WERI-Rb-1 (cell line): ENCODE results near the gene DDA1.
"Not testable (repeated sequence)": the region's sequence is repeated elsewhere in the genome, so short reads cannot be mapped to it uniquely, and the experiment has no call there.

ENCODE experiments used
- DNase-seq: peaks from one replicate; pipeline ENCODE4 v3.0.0-alpha.2; 2020
- H3K27ac ChIP-seq: fragments of 250-450 bp; sonication (Bioruptor Pico); 2 replicates; pipeline ENCODE4 v1.5.1; 2020; ENCODE audit warnings: mild to moderate bottlenecking, moderate library complexity
- H3K27me3 ChIP-seq: fragments of 250-450 bp; sonication (Bioruptor Pico); 2 replicates; pipeline ENCODE4 v1.5.1; 2021; ENCODE audit warnings: mild to moderate bottlenecking, low read depth, moderate library complexity; ENCODE audit not compliant: insufficient read depth, severe bottlenecking
- H3K36me3 ChIP-seq: fragments of 250-450 bp; sonication (Bioruptor Pico); 2 replicates; pipeline ENCODE4 v1.5.1; 2020; ENCODE audit warnings: mild to moderate bottlenecking, moderate library complexity
- H3K4me3 ChIP-seq: 2 replicates; pipeline ENCODE4 v1.5.1; 2011; ENCODE audit warnings: low read depth, mild to moderate bottlenecking, control low read depth, low read length
- H3K9me3 ChIP-seq: fragments of 250-450 bp; sonication (Bioruptor Pico); 2 replicates; pipeline ENCODE4 v1.5.1; 2021; ENCODE audit warnings: mild to moderate bottlenecking, moderate library complexity; ENCODE audit not compliant: severe bottlenecking
- TF ChIP-seq, protein P1 (sequence below): IDR thresholded peaks from 2 replicates; pipeline ENCODE4 v1.5.1; 2011; ENCODE audit warnings: low read depth, mild to moderate bottlenecking, control low read depth, inconsistent platforms, low read length

Gene DDA1

GRCh38 chr19:17293605-17294004 lies 15.8 kb upstream of the DDA1 start:
- no peak for DNase-seq
- Histone ChIP-seq H3K27ac (no peak overlapping the region), H3K27me3 (no peaks in the 10 kb centered on the region), H3K9me3 (peaks cover 6% of the 10 kb centered on the region), H3K4me3 (no peak overlapping the region), H3K36me3 (peaks cover 34% of the 10 kb centered on the region)
- TF ChIP-seq, protein P1, sequence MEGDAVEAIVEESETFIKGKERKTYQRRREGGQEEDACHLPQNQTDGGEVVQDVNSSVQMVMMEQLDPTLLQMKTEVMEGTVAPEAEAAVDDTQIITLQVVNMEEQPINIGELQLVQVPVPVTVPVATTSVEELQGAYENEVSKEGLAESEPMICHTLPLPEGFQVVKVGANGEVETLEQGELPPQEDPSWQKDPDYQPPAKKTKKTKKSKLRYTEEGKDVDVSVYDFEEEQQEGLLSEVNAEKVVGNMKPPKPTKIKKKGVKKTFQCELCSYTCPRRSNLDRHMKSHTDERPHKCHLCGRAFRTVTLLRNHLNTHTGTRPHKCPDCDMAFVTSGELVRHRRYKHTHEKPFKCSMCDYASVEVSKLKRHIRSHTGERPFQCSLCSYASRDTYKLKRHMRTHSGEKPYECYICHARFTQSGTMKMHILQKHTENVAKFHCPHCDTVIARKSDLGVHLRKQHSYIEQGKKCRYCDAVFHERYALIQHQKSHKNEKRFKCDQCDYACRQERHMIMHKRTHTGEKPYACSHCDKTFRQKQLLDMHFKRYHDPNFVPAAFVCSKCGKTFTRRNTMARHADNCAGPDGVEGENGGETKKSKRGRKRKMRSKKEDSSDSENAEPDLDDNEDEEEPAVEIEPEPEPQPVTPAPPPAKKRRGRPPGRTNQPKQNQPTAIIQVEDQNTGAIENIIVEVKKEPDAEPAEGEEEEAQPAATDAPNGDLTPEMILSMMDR: no peak

DNA sequence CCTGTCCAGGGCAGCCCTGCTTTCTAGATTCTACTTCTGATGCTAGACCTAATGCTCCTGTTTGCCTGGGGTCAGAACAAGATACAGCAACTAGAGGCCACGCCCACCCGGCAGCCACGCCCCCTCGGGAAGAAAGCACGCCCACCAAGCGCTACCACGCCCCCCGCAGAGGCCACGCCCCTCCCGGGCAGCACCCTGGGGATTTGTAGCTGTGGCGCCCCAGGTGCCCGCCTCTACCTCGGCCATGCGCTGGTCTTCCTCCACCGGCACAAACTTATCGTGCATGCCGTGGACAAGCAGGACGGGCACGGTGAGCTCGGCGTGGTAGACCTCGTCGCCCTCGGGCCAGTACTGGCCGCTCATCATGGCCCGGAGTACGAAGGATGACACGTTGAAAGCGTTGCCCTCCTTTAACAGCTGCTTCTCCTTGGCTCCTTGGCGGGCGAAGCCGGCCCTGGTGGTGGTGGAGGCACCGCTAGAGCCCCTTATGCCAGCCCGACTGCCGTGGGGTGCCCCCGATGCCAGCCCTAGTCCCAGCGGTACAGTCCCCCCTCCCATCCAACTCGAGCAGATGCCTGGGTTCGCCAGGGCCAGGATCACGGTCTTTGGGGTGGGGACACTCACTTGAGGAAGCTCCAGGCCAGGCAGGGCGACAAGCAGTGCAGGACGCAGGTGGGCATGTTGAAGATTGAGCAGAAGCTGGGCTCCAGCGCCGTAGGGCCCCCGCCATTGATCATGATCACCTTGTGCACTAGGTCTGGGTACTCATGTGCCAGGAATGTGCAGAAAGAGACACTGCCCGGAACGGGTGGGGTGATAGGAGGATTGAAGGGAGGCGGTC lies 15.1 kb upstream of the DDA1 start:
- Histone ChIP-seq H3K36me3 (peaks cover 39% of the 10 kb centered on the region), H3K4me3 (no peak overlapping the region), H3K27me3 (no peaks in the 10 kb centered on the region), H3K27ac (no peak overlapping the region), H3K9me3 (peaks cover 6% of the 10 kb centered on the region)
- TF ChIP-seq, protein P1: no peak
- DNase-seq: peak; percentile 49

DNA sequence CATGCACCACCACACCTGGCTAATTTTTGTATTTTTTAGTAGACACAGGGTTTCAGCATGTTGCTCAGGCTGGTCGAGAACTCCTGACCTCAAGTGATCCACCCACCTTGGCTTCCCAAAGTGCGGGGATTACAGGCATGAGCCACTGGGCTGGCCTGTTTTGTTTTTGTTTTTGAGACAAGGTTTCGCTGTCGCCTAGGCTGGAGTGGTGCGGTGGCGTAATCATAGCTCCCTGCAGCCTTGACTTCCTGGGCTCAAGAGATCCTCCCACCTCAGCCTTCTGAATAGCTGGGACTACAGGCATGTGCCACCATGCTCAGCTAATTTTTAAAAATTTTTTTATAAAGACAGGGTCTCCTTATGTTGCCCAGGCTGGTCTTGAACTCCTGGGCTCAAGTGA lies 13.8 kb upstream of the DDA1 start:
- H3K27ac ChIP-seq, DNase-seq, H3K4me3 ChIP-seq, H3K9me3 ChIP-seq, H3K27me3 ChIP-seq: not testable (repeated sequence)
- H3K36me3 ChIP-seq: peaks cover 45% of the 10 kb centered on the region

- H3K9me3 ChIP-seq: peaks cover 6% of the 10 kb centered on the region
- no peak for DNase-seq
- TF ChIP-seq, protein P1: no peak
- no peak overlapping the region for H3K4me3 ChIP-seq
- H3K27me3 ChIP-seq: no peaks in the 10 kb centered on the region
- H3K36me3 ChIP-seq: peaks cover 50% of the 10 kb centered on the region
- no peak overlapping the region for H3K27ac ChIP-seq
These were observed 13.1 kb upstream of the DDA1 start for GRCh38 chr19:17296273-17296672.

DNA sequence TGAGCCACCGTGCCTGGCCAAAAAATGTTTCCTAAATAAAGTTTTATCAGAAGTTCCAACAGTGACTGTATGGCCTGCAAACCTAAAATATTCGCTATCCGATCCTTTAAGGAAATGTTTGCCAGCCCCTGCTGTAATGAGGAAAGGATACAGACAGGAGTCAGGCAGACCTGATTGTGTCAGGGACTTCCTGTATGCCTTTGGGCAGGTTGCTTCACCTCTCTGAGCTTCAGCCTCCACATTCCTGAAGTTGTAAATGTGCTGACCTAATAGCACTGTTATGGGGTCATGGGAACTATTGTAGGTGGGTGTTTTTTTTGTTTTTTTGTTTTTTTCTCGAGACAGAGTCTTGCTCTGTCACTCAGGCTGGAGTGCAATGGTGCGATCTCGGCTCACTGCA lies 12.4 kb upstream of the DDA1 start:
- TF ChIP-seq, protein P1: no peak
- Histone ChIP-seq H3K4me3 (no peak overlapping the region), H3K27ac (no peak overlapping the region), H3K9me3 (peaks cover 6% of the 10 kb centered on the region), H3K36me3 (peaks cover 44% of the 10 kb centered on the region), H3K27me3 (no peaks in the 10 kb centered on the region)
- no peak for DNase-seq

DNA sequence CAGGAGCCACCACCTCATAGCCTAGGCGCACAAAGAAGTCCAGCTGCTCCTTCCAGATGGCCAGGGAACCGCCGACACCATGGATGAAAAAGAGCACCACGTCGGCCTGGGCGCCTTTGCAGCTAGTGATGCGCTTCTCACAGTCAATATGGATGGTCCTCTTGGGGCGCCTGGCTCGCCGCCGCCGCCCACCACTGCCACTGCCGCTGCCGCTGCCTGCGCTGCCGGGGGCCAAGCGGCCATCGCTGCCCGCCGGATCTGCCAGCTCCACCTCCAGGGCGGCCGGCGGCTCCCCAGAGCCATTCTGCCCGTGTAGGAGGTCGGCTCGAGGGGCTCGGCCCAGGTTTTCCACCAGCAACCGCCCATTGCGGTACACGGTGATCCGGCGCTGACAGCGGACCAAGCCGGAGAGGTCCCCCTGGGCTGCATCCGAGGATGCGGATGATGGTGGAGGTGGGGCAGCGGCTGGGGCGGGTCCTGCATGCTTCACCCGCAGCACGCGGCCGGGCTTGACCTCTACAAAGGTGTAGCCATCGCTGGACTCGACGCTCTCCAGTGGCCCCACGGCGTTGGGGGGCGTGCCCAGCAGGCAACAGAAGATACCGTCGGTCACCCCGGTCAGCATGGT lies 8.3 kb upstream of the DDA1 start:
- DNase-seq: no peak
- H3K27me3 ChIP-seq: no peaks in the 10 kb centered on the region
- H3K27ac ChIP-seq: no peak overlapping the region
- TF ChIP-seq, protein P1: no peak
- no peak overlapping the region for H3K4me3 ChIP-seq
- H3K9me3 ChIP-seq: peaks cover 6% of the 10 kb centered on the region
- peaks cover 26% of the 10 kb centered on the region for H3K36me3 ChIP-seq
